Posterior vena cava (tissue), 2 donors: ENCODE data around the gene CAB39. TPM values are rescaled to one million over a fixed set of nuclear protein-coding genes. Genes with fewer than 3 reads are reported as not detected.
A peak's percentile ranks its signal among the peaks of the same experiment; 100 is the strongest.

Experiments
- DNase-seq: peaks from one replicate; pipeline ENCODE4 v3.0.0-alpha.2; 2020; ENCODE audit warnings: low spot score
- intact Hi-C, 2 donors: fragments of 100-400 bp; cut with DNase I; formaldehyde crosslinking; loops; one replicate each; pipeline versions ENCODE4 v1.14.1 to v1.14.2; 2022 to 2023
- total RNA-seq, 2 donors: library from RNA; stranded (reverse); fragmentation: NEBNext Ultra II Directional; extraction: Animal tissue kit (Norgen Biotek cat#: 25700); gene quantifications; one replicate each; pipeline ENCODE4 v1.2.1, GENCODE V29; 2021
- donor health status: DM: yes; HTN: yes; CAD: no.
- donor health status: DM: yes; HTN: yes; CAD: no.

The CAB39 gene
- total RNA-seq, 2 donors from 2014 or later = 62.3 to 76.0 TPM

DNA sequence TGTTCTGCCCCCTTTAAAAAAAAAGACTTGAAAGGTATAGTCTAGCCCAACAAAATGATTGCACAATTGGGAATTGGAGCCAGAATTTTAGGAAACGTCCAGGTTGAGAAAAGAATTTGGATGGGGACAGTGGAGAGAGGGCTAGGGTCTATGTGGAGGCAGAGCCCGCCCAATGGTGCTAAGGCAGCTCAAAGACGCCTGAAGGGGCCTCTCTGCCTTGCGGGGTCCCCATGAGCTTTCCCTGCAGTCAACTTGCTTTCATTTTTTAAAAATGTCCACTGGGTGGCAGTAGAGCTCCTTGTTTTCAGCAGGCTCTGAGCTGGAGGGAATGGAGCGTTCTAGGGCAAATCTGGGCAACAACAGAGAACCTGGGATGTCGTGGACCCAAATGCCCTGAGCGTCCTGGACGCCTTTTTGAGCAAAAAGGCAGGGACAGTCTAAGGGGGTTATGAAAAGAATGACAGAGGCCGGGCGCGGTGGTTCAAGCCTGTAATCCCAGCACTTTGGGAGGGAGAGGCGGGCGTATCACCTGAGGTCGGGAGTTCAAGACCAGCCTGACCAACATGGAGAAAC, 111.8 kb downstream of the CAB39 start:
- intact Hi-C loops = loop anchor here in 1 of 2 donors (10.0 kb wide), 1 partner anchor 170 kb away; the partner anchor contains the start of gene SPATA3
- no peak for DNase-seq

DNA sequence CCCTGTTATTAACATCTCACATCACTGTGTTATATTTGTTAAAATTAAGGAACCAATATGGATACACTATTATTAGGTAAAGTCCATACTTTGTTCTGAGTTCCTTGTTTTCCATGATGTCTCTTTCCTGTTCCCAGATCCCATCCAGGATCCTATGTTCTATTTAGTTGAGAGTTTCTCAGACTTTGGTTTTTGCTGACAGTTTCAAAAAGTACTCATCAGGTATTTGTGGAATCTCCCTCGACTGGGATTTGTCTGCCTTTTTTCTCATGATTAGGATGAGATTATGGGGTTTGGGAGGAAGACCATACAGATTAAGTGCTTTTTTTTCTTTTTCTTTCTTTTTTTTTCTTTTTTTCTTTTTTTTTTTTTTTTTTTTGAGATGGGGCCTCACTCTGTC, 112.7 kb downstream of the CAB39 start:
- no peak for DNase-seq
- intact Hi-C loops = loop anchor here (5.0 to 10.0 kb wide), 2 partner anchors 162 to 169 kb away; partner anchors contain the start of gene SPATA3 (in 1 of the 2)

DNA sequence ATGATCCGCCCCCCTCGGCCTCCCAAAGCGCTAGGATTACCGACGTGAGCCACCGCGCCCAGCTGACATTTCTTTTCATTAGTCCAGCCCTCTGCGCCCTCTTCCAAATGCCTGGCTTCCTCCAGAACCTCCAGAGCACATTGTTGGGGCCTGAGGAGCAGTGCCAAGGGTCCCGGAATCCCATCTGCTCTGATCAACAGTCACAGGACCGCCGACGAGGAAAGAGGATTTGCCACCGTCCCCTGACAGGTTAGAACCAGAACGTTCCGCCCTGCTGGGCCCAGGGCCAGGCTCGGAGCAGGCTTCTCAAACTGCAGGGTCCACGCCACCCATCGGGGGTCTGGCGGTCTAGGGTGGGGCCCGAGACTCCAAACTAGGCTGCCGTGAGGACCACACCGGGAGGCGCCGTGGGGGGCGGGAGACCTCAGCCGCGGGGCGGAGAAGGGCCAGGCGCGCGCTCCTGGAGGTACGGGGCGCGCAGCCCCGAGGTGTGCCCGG, 115.2 kb downstream of the CAB39 start:
- intact Hi-C loops = loop anchor here (5.0 to 10.0 kb wide), 2 partner anchors 159 to 167 kb away; partner anchors contain the start of gene SPATA3 (in 1 of the 2)
- DNase-seq = peak; percentile 81

DNA sequence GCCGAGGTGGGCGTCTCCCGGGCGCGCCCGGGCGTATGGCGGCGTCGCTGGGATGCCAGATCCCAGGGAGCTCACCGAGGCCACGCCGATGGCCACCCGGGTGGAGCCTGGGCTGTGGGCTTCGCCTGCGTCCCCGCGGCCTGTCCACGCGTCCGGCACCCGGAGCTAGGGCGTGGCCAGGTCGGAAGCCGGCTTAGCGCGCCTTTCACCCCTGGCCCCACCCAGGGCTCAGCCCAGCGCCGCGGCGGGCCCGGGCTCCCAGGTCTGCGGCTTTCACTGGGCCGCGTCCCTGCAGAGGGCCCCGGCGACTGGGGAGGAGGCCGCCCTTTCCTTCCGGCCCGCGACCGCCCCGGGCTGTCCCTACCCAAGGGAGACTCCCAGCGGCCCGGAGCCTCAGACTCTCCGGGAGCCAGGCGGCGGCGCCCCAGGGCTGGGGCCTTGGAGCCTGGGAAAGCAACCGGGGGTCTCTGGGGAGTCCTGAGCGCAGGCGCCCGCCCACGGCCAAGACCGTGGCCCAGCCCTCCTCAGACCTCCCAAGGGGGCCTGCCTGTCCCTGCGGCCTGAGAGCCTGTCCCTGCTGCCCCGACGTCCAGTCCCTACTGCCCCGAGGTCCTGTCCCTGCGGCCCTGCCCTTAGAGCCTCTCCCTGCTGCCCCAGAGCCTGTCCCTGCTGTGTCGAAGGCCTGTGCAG, 115.8 kb downstream of the CAB39 start:
- no peak for DNase-seq
- intact Hi-C loops = loop anchor here (5.0 to 10.0 kb wide), 2 partner anchors 159 to 166 kb away; partner anchors contain the start of gene SPATA3 (in 1 of the 2)

DNA sequence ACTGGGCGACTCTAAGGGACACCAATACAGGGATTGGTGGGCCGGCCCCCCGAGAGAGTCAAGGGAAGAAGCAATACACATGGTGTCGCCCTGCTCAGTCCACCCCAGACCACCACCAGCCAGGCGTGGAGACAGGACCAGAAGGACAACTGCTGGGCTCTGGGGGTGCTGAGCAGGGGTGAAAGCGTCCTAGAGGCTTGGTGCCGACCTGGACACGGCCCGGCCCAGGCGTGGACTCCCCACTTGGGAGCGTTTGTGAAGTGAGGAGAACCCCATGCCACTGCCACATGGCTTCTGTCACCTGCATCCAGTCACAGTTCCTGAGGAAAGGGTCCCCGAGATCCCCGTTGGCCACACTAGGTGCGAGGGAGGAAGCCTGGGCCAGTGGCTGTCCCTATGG, 116.7 kb downstream of the CAB39 start:
- intact Hi-C loops = loop anchor here (5.0 to 10.0 kb wide), 2 partner anchors 158 to 166 kb away; partner anchors contain the start of gene SPATA3 (in 1 of the 2)
- DNase-seq = no peak

DNA sequence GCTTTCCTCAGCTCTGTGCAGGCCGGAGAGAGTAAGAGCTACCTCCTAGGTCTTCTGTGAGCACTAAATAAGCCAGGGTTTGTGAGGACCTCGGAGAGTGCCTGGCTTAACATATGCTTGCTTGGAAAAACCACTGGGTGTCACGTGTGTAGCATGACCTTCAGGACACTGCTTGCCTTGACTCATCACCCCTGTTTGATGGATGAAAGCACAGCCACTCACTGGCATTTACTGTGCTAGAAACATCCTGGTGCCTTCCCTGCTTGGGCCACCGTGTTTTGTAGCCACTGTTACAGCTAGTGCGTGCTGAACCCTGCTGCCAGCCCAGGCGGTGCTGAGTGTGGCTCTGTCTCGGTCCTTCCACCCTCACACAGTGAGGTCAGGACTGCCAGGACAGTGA, 117.3 kb downstream of the CAB39 start:
- DNase-seq = no peak
- intact Hi-C loops = loop anchor here (5.0 to 10.0 kb wide), 2 partner anchors 157 to 165 kb away; partner anchors contain the start of gene SPATA3 (in 1 of the 2)

DNA sequence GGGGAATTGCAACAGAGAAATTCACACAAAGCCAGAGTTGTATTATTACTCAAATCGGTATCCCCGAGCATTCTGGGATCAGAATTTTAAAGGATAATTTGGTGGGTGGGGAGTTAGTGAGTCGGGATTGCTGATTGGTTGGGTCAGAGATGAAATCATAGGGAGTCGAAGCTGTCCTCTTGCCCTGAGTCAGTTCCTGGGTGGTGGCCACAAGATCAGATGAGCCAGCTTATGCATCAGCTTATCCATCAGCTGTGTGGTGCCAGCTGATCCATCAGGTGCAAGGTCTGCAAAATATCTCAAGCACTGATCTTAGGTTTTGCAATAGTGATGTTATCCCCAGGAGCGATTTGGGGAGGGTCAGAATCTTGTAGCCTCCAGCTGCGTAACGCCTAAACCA, 117.8 kb downstream of the CAB39 start:
- intact Hi-C loops = no loop called here
- no peak for DNase-seq

DNA sequence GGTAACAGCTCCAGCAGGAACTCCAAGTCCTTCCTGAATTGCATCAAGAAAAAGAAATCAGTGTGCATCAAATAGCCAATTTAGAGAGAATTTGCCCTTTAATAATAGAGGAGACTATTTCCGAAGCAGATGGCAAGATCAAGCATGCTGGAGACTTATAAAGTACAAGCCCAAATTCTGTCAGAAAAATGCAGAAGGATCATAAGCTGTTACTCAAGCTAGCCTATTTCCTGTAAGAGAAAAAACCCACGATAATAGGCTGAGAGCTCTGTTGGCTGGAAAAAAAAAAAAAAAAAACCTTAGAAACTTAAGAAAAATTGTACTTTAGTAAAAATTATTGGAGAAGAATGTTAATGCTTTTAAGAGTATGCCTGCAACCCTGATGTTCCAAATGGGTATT, 127.7 kb downstream of the CAB39 start:
- intact Hi-C loops = no loop called here

DNA sequence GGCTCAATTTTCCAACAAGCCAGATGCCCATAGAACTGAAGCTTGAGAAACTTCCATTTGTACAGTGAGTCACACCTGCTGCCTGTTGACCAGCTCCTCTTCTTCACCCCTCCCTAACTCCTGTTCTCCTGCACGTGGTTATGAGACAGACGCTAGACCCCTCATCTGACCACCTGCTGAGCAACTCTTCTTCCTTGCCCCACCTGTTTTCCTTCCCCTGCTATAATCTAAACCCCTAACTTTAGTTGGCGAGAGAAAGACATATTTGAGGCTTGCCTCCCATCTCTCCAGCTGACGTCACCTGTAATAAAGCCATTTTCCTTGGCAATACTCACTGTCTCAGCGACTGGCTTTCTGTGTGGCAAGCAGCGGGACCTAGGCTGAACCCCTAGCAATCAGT, 129.8 kb downstream of the CAB39 start:
- DNase-seq = no peak

More for the DNA sequence above, 127.7 kb downstream of the CAB39 start:
- no peak for DNase-seq

DNA sequence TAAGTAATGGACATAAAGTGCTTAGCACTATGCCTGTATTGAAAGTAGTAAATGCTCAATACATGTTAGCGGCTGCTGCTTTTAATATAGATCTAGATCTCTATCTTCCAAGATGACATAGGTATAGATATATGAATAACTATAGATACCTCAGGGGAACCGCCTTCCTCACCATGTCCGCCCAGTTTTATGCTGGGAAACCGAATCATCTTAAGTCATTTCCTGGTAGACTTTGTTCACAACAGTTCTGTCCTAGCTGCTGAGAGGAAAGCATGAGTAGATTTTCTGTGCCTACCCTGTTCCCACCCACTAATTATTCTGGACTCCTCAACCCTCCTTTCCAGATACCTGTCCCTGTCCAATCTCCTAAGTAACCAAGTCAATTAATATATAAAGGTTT, 130.5 kb downstream of the CAB39 start:
- intact Hi-C loops = no loop called here
- DNase-seq = no peak

More for the DNA sequence above, 129.8 kb downstream of the CAB39 start:
- intact Hi-C loops = no loop called here

DNA sequence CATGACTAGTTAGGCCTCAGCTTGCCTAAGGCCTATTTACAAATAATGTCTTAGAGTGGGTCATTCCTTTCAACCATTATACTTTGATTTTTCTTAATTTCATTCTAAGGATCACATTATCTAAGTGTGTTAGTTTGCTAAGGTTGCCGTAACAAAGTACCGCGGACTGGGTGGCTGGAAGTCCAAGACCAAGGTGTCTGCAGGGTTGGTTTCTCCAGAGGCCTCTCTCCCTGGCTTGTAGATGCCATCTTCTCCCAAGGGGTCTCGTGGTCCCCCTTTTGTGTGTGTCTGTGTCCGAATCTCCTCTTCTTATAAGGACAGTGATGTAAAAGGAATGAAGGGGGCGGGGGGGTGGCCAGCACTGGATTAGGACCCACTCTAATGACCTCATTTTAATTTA, 133.7 kb downstream of the CAB39 start:
- DNase-seq = no peak
- intact Hi-C loops = no loop called here

DNA sequence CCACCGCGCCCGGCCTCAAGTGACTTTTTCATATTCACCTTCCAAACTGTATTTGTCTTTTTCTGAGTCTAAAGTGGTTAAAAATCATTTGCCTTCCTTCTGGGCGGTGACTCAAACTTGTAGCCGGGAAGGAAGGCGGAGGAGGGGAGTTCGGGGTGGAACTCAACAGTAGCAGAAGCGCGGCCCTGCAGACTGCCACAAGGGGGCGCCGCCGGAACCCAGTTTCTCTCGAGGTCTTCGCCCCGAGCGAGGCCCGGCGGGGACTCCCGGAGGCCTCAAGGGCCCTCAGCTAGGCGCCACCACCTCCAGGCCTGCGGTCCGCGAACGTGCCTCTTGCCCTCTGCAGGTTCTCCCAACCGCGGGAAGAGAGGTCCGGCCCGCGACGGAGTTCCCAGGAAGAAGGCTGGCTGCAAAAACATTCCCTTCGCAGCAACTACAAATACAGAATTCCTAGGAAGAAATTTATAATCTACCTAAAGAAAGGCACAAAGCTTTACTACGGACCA, 135.3 kb downstream of the CAB39 start:
- DNase-seq = peak; percentile 96
- intact Hi-C loops = no loop called here

DNA sequence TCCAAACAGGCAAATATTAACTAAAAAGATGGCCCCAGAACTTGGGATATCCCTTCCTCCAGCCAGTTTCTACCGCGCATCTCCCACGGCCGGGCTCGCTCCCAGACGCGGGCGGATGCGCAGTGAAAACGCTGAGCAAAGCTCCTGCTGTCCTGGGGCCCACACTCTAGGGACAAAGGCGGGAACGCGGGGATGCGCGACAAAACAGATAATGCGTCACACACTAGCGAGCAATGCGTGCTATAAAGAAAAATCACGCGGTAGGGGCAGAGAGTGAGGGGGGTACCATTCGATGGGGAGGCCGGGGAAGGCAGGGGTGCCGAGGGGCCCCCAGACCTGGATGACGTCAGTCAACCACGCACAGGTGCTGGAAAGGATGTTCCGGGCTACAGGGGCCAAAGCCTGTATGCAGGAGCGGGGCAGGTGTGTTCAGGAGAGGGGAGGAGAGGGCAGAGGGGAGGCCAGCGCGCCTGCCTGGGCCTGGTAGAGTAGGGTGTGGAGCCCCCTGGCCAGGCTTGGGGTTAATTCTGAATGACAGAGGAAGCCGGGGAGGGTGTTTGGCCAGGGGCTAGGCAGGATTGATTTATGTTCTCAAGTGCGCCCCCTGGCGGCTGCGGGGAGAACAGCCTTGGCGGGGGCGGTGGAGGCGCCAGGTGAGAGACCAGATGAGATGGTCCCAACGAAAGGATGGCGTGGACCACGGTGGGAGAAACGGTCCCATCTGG, 137.2 kb downstream of the CAB39 start:
- DNase-seq = no peak
- intact Hi-C loops = no loop called here

DNA sequence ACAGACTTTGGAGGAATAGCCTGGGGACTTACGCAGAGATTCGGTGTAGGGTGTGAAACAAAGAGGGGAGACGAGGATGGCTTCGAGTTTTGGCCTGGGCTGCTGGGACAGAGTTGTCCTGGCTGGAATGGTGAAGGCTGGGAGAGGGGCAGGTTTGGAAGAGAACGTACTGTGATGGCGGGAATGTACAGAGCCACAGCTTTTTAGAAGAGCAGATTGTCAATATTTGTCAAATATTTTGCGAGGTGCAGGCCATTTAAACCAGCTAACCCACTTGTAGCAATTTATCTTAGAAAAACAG, 137.7 kb downstream of the CAB39 start:
- no peak for DNase-seq
- intact Hi-C loops = no loop called here

DNA sequence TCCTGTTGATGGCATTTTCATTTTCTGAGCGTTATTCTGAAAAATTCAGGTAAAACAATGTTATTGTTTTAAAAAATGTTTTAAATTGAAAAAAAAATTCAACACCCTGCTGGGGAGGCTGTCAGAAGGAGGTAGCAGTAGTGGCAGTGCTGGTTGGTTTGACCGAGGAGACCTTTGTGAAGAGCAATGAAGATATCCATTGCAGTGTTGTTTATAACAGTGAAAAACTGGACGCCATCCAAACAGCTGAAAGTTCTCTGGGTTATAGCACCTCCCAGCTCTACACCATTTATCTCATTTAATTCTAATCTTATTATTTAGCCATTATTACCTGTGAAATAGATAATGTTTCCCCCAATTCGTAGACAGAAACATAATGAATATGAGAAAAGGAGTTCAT, 139.5 kb downstream of the CAB39 start:
- DNase-seq = no peak
- intact Hi-C loops = no loop called here

DNA sequence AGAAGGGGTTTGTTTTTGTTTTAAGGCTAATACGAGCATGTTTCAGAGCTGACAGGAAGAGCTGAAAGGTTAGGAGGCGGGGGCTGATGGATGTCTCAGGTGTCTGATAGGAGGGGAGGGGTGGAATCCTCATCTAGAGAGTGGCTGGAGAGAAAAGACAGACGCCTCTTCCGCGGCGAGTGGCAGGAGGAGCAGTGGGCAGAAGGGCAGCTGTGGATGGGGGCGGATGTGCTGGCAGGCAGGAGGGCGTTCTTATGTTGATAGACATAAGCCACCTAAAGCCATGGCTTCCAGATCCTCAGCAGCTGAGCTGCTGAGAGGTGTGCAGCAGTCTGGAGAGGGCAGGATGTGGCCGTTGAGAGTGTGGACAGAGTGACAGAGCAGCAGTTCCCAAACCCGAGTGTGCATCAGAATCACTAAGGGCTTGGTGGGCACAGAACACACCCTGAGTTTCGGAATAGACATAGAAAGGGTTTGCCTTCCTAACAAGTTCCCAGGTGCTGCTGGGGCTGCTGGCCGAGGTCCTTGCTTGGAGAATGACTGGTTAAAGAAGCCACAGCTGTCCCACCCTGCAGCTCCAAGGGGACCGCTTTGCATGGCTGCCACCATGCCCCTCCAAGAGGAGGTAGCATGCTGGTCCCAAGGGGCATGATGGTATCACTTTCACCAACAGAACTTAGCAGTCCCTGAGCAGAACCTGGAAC, 149.1 kb downstream of the CAB39 start:
- DNase-seq = no peak
- intact Hi-C loops = no loop called here

DNA sequence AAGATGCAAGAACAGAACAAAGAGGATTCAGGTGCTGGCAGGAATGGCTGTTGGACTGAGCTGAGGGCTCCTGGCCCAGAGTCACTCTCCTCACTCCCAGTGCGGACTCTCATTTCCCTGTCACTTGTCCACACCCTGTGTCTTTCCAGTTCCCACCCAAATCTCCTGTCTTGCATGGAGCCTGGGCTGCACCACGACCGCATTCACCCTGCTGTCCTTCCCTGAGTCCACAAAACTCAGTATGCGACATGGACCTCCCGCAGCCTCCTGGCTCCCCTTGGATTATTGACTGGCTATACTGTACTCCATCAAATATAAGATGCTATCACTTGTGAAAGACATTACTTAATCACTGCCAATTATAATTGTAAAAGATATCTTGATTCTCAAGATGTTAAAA, 149.7 kb downstream of the CAB39 start:
- intact Hi-C loops = no loop called here
- no peak for DNase-seq

DNA sequence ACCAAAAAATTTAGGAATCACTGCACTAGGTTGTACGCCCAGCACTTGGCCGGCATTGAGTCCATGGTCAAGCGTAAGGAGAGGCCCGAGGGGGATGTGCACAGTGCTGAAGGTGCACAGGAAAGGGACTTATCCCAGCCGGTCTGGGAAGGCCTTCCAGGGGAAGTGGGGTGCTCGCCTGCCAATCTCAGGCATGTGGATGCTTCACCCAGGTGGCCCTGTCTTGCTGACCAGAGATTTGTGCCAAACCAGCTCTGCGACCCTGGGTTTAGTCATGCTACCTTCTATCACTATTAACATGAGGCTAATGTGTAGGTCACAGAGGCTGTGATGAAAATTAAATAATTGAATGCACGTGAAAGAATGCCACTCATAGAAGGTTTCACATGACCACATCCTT, 150.4 kb downstream of the CAB39 start:
- DNase-seq = no peak
- intact Hi-C loops = no loop called here

DNA sequence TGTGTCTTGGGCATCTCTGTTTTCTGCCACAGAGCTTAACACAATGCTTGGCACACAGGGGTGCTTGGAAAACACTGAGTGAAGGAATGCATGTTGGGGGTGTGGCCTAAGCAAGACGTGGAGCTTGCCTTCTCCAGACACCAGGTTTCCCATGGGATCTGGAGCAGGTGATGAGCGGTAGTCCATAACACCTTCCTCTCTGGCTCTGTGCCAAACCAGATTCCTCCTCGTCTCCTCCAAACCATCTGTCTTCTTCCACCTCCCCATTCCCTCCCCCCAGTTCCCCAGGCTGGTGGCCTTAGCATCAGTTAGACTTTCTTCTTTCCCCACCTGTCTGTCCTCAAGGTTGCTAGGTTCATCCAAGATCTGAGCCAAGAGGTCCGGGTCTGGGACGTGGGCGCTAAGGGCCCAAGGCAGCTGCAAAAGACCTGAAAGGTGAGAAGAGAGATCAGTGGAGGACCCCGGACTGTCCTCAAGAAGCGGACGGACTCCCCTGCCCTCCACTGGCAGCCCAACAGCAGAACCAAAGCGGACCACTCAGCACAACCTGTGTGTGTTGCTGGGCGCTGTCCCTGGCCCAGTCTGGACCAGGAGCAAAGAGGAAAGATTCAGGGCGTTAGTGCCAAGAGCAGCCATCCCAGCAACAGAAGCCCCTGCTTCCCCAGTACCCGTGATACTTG, 150.9 kb downstream of the CAB39 start:
- no peak for DNase-seq
- intact Hi-C loops = no loop called here
